NCI-H1048 (cell line): ENCODE measurements around the gene ARRDC1.

Source experiments
- DNase-seq: peaks from one replicate; lab custom pipeline; 2025; lab: John Stamatoyannopoulos, UW

Gene ARRDC1

GRCh38 chr9:137640862-137641261, 35.4 kb downstream of the ARRDC1 start:
- no peak for DNase-seq

GRCh38 chr9:137642118-137642601, 36.7 kb downstream of the ARRDC1 start:
- no peak for DNase-seq

- DNase-seq: no peak
Measured at GRCh38 chr9:137642892-137643291, 37.4 kb downstream of the ARRDC1 start.

- no peak for DNase-seq
Measured at GRCh38 chr9:137643921-137644320, 38.4 kb downstream of the ARRDC1 start.

GRCh38 chr9:137645211-137645610, 39.7 kb downstream of the ARRDC1 start:
- no peak for DNase-seq

DNA sequence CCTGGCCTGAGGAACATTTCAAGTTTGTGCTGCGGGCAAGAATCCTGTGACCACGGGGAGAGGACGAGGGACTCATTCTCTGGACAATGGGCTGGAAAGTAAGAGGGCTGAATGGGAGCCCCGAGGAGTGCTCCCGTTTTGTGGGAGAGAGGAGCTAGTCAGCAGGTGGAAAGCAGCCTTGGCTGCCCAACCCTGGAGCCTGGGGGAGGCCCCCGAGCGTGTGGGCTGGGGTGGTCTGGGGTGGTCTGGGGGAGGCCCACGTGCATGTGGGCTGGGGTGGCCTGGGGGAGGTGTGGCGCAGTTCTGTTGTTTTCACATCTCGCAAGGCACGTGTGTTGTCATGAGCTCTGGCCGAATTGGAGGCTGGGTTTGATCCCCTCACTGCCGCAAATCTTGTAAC, 40.9 kb downstream of the ARRDC1 start:
- no peak for DNase-seq

DNA sequence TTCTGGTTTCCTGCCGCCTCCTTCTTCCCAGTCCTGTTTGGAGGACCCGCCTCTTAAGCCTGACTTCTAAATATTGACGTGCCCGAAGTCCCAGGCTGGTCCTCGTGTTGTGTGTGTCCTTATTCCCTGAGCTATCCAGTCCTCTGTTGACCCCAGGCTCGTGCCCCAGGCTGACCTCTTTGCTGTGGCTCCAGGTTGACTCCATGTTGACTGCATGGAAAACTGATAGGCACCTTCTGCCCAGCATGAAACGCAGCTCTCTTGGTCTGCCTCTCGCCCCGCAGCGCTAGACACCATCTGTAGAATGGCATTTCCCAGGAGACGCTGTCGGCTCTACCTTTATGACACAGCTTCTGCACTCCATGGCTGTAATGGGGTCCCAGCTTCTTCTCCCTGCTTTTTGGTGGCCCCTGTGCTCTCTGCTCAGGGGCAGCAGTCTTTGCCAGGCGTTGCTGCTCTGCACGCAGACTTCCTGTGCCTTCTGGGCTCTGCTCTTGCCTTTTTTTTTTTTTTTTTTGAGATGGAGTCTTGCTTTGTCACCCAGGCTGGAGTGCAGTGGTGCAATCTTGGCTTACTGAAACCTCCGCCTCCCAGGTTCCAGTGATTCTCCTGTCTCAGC, 41.7 kb downstream of the ARRDC1 start:
- DNase-seq: no peak

DNA sequence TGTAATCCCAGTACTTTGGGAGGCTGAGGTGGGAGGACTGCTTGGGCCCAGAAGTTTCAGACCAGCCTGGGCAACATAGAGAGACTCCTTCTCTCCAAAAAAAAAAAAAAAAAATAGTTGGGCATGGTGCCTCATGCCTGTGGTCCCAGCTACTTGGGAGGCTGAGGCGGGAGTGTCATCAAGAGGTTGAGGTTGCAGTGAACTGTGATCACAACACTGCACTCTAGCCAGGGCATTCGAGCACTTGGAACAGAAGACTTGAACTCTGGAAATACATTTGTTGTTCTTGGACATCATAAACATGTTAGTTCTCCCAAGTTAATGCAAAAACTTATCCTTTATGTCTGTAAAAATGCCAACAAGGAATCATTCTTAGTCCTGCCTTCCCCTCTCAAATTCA, 42.9 kb downstream of the ARRDC1 start:
- DNase-seq: no peak

- no peak for DNase-seq
Measured at GRCh38 chr9:137649553-137649952, 44.1 kb downstream of the ARRDC1 start.

GRCh38 chr9:137650259-137650658, 44.8 kb downstream of the ARRDC1 start:
- DNase-seq: no peak

DNA sequence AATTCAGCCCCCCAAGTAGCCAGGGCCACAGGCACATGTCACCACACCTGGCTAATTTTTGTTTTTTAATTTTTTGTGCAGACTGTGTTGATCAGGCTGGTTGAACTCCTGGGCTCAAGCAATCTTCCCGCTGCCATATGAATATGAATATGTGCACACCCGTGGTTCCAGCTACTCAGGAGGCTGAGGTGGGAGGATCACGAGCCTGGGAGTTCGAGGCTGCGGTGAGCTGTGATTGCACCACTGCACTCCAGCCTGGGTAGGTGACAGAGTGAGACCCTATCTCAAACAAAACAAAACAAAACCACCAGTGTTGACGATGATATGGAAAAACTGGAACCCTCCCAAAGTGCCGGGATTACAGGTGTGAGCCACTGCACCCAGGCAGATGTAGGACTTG, 45.3 kb downstream of the ARRDC1 start:
- DNase-seq: no peak

DNA sequence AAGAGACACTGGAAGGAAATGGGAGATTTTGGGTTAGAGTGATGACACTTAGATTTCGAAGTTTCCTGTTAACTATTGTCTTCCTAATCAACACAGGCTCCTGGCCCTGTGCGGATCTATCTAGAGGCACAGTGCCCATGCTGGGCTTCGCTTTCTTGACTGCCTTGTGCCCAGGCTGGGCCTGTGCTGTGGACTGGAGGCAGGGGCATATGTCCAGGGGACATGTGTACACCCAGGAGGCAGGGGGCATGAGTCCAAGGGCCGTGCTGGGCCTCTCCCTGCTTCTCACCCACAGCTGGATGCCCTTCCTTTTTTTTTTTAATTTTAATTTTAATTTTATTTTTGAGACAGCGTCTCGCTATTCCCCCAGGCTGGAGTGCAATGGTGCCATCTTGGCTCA, 50.9 kb downstream of the ARRDC1 start:
- no peak for DNase-seq

DNA sequence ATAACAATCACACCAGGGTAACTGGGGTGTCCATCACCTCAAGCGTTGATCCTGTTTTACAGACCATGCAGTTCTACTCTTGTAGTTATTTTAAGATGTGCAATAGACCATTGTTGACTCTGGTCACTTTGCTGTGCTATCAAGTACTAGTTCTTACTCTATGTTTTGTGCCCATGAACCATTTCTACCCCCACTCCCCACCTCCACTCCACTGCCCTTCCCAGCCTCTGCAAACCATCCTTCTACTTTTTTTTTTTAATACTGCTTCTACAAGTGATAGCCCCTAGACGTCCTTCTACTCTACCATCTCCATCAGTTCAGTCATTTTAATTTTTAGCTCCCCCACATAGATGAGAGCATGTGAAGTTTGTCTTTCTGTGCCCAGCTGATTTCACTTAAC, 52.1 kb downstream of the ARRDC1 start:
- DNase-seq: no peak

- DNase-seq: no peak
Measured at GRCh38 chr9:137658781-137659180, 53.3 kb downstream of the ARRDC1 start.

- DNase-seq: no peak
Measured at GRCh38 chr9:137660144-137660543, 54.7 kb downstream of the ARRDC1 start.

- DNase-seq: no peak
Measured at GRCh38 chr9:137663584-137663983, 58.1 kb downstream of the ARRDC1 start.

DNA sequence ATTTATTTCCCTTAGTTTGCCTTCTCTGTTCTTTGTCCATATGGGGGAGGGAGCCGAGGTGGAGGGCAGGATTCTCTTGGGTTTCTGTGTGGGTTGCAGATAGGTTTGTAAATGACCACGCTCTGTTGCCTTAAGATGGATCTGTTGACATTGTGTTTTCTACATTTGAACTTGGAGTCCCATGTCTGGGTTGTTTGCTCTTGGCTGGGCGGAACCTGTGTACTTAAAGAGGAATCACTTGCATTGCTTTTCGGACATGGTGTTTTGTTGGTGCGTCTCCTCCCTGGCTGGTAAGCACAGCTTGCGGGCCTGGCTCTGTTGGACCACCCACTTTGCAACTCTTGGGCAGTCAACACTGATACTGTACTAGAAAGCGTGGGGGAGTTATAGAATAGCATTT, 59.2 kb downstream of the ARRDC1 start:
- no peak for DNase-seq
